Measurements from ENCODE around the gene ANKRD28.

- no peak for TF ChIP-seq CTCF (IDR thresholded peaks at IDR 0.05)
- no peak for TF ChIP-seq POLR2A (IDR thresholded peaks at IDR 0.05)
These were observed 71.7 kb downstream of the ANKRD28 start for GRCh38 chr3:15726043-15726442.
